ENCODE measurements around the gene C1orf74. TPM values are rescaled to one million over a fixed set of nuclear protein-coding genes. Genes with fewer than 3 reads are reported as not detected.
A peak's percentile ranks its signal among the peaks of the same experiment; 100 is the strongest.

Gene C1orf74
- total RNA-seq, 1 donor from 2014 or later, result 1.6 TPM

DNA sequence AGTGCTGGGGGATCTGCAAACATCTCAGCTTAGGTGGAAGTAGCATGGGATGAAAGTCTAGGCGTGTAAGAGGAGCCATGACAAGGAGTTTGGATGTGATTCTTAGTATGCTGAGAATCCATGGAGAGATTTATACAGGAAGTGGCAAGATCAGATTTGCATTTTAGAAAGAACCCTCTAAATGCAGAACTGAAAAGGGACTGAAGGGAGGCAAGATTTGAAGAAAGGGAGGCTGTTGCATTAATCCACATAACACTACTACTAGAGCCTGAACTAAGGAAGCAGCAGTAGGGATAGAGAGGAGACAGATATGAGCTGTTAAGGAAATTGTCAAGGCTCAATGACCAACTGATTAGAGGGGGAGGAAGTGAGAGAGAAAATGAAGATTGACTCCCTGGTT lies 9.8 kb downstream of the C1orf74 start:
- Histone ChIP-seq H3K27me3 (ENCODE audit: low read depth) (no peaks in the 10 kb centered on the region), H3K9me3 (no peaks in the 10 kb centered on the region), H3K27ac (no peak overlapping the region), H3K4me3 (no peak overlapping the region), H3K36me3 (peaks cover 24% of the 10 kb centered on the region), H3K4me1 (peaks cover 5% of the 10 kb centered on the region)
- intact Hi-C loops (cut with DNase I), result no loop called here
- ATAC-seq, result no peak
- no peak for DNase-seq
- no peak for TF ChIP-seq CTCF (IDR thresholded peaks at IDR 0.05)

DNA sequence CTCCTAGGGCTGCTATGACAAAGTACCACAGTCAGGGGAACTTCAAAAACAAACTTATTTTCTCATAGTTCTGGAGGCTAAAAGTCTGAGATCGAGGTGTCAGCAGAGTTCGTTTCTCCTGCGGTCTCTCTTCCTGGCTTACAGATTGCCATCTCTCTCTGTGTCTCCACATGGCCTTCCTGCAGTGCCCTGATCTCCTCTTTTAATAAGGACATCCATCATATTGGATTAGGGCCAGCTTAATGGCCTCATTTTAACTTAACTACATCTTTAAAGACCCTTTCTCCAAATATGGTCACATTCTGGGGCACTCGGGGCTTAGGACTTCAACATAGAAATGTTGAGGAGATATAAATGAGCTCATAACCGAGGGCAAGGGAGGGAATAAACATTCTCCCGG lies 12.2 kb downstream of the C1orf74 start:
- Histone ChIP-seq H3K36me3 (peaks cover 4% of the 10 kb centered on the region), H3K27me3 (ENCODE audit: low read depth) (no peaks in the 10 kb centered on the region), H3K27ac (no peak overlapping the region), H3K4me1 (peaks cover 29% of the 10 kb centered on the region), H3K9me3 (no peaks in the 10 kb centered on the region), H3K4me3 (no peak overlapping the region)
- intact Hi-C loops (cut with DNase I), result no loop called here
- no peak for ATAC-seq
- TF ChIP-seq CTCF (IDR thresholded peaks at IDR 0.05), result no peak
- no peak for DNase-seq

GRCh38 chr1:209770636-209771415 lies 13.5 kb downstream of the C1orf74 start:
- ATAC-seq, result no peak

GRCh38 chr1:209769971-209770370 lies 14.4 kb downstream of the C1orf74 start:
- Histone ChIP-seq H3K36me3 (peaks cover under 1% of the 10 kb centered on the region), H3K27me3 (ENCODE audit: low read depth) (no peaks in the 10 kb centered on the region), H3K27ac (peak overlapping the region; percentile 50), H3K4me3 (peak overlapping the region; percentile 44), H3K9me3 (no peaks in the 10 kb centered on the region), H3K4me1 (peaks cover 30% of the 10 kb centered on the region)
- no peak for TF ChIP-seq CTCF (IDR thresholded peaks at IDR 0.05)
- ATAC-seq (peak in 1 of 2 donors; percentile 18), DNase-seq (no peak)
- intact Hi-C loops (cut with DNase I), result no loop called here

More at GRCh38 chr1:209770636-209771415, 13.5 kb downstream of the C1orf74 start:
- no peaks in the 10 kb centered on the region for H3K27me3 ChIP-seq (ENCODE audit: low read depth)
- H3K4me3 ChIP-seq, result no peak overlapping the region
- no peaks in the 10 kb centered on the region for H3K9me3 ChIP-seq
- peaks cover 3% of the 10 kb centered on the region for H3K36me3 ChIP-seq
- intact Hi-C loops (cut with DNase I), result no loop called here
- H3K27ac ChIP-seq, result no peak overlapping the region
- no peak for TF ChIP-seq CTCF (IDR thresholded peaks at IDR 0.05)
- DNase-seq, result no peak
- H3K4me1 ChIP-seq, result peaks cover 30% of the 10 kb centered on the region

DNA sequence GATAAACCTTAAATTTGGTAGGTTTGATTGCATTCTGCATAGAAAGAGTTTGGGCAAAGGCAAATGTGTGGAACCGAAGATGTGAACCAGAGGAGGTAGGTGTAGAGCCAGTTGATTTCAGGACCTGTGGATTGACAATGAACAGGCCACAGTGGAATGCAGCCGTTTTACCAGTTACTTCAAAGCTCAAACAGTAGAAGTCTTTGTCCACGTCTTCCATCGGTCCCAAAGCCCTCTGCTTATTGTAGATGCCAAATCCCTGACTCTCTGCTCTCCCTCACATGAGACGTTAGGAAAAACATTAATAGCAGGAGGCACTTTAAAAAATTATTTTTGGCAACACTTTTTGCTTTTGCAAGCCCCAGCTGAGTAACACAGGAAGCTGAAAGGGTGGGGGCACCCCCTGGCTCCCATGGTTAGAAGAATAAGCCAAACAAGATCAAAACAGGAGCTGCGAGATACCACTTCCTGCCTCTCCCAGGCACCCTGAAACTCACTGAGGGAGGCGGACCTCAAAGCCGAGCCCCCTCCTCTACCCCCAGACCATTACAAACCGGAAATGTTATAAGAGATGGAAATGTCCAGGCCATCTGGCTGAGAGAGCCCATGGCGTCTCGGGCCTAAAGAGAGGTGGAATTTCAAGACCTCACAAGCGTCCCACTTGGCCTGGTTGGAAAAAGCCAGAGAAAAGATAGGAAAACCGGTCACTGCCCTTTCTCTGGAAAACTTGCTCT lies 15.0 kb downstream of the C1orf74 start:
- no peak for TF ChIP-seq CTCF (IDR thresholded peaks at IDR 0.05)
- intact Hi-C loops (cut with DNase I), result no loop called here
- peak overlapping the region; percentile 44 for H3K4me3 ChIP-seq
- no peaks in the 10 kb centered on the region for H3K36me3 ChIP-seq
- no peaks in the 10 kb centered on the region for H3K9me3 ChIP-seq
- ATAC-seq (peak; percentile 84 to 87), DNase-seq (peak; percentile 75)
- no peaks in the 10 kb centered on the region for H3K27me3 ChIP-seq (ENCODE audit: low read depth)
- peaks cover 30% of the 10 kb centered on the region for H3K4me1 ChIP-seq
- peak overlapping the region; percentile 50 for H3K27ac ChIP-seq
